ENCODE data around the gene GJD4.

GJD4 gene, protein sequence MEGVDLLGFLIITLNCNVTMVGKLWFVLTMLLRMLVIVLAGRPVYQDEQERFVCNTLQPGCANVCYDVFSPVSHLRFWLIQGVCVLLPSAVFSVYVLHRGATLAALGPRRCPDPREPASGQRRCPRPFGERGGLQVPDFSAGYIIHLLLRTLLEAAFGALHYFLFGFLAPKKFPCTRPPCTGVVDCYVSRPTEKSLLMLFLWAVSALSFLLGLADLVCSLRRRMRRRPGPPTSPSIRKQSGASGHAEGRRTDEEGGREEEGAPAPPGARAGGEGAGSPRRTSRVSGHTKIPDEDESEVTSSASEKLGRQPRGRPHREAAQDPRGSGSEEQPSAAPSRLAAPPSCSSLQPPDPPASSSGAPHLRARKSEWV

DNA sequence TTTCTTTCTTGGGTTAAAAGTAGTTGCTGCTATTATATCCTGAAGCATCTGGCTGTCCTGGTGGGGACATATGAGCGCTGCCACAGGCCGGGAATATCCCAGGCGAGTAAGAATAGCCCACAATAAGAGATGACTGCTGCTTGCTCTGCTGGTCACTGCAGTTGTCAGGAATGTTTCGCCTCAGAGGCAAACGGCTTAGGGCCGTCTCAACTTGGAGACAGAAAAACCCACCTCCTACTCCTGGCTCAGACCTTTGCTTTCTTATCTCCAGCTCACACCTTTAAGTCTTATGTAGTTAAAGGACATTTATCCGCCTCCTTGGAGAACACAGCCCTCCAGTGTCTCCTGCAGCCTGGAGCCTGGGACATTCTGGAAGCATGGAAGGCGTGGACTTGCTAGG lies at the start of gene GJD4:
GJD4 (plus strand) TSS at position 151 of the 400 bp plus-strand sequence; CDS start at position 378, 227 bp downstream.
- no peak for DNase-seq (ENCODE audit: low read depth)

DNA sequence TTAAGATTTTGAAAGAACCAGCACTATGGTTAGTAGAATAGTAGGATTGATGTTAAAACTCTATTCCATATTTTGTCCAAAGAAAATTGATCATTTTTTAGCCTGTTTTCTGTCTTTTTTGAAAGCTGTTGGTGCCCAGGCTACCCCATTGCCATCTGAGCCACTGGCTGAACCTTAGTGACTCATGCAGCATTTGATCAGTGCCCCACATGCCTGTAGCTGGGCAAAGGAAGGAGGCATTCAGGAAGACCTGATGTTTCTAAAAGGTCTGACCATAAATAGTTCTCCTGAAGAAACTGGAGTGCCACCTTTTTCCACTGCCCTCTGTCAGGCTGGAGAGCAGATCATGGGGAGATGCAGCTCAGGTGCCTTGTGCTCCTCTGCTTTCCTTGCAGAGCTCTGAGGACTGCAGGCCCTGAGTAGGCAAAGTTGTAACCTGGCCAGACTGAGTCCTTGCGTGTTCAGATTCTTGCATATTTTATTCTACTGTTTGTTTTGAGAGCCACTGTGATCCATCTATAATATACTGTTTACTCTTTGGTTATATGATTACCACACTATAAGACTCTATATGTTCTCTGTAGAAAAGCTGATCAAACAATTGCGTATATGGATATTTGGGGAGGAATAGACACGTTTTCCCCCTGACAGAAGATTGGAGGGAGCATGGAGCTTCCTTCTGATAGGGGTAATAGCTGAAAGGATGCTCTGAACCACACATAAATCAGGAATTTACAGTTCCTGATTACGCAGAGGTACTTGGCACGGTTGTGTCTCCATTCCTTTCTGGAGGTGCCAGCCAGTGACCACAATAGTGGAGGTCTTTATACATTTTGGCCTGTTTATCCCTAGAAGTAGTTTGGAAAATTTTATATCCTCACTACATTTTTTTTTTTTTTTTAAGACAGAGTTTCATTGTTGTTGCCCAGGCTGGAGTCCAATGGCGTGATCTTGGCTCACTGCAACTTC lies 48.9 kb upstream of the GJD4 start:
- DNase-seq (ENCODE audit: low read depth), result no peak

DNA sequence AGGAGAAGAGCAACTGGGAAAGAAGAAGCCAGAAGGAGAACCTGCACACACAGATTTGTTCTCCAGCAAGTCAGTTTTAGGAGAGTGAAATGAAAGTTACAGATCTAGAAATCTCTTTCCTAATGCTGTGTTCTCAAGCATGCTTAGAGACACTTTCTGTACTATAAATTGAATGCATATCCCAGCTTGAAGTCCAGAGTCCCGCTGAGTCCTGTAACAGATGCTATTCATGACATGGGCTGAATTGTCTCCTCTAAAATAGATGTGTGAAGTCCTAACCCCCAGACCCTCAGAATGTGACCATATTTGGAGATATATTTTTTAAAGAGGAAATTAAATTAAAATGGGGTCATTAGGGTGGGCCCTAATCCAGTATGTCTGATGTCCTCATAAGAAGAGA lies 46.9 kb upstream of the GJD4 start:
- DNase-seq (ENCODE audit: low read depth), result no peak

DNA sequence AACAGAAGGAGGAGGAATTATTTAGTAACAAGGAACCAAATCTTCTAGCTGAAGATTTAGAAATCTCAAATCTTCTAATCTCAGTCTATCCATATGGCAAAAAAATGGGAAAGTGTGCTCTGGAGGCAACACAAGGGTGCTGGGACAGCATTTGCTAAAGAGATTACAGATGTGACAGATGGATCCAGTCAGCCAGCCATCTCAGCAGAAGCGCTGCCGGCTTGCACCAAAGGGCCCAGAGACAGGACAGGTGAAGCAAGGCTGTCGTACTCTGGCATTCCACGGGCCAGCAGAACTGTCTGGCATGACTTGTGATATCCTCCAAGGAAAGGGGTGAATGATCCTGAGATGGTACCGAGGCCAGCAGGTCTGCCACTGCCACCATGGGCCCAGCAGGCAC lies 45.7 kb upstream of the GJD4 start:
- DNase-seq (ENCODE audit: low read depth), result no peak

DNA sequence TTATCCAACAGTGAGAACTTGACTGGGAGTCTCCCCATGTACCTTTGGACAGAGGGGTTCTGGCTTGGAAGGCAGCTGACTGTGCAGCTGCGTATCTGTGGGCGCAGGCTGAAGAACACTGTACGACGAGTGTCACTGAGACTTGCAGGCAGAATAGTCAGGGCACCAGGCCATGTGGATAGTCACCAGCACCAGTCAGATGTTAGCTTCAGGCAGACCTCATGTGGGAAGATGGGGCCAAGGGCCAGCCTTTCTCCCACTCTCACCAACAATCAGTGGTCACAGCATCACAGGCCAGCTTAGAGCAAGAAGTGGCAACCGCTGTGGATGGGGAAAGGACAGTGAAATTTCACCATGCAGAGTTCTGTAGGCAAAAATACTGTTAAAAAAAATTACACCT lies 43.4 kb upstream of the GJD4 start:
- no peak for DNase-seq (ENCODE audit: low read depth)

DNA sequence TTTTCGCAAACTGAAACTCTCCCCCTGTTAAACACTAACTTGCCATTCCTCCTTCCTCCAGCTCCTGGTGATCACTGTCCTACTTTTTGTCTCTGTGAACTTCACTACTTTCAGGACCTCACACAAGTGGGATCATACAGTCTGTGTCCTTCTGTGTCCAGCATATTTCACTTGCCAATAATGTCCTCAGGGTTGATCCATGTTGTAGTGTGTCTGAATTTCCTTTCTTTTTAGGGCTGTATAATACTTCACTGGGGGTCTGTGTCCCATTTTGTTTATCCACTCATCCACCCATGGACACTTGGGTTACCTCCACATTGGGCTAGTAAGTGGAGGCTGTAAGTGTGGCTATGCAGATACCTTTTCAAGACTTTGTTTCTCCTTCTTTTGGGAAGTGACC lies 42.7 kb upstream of the GJD4 start:
- DNase-seq (ENCODE audit: low read depth), result no peak

DNA sequence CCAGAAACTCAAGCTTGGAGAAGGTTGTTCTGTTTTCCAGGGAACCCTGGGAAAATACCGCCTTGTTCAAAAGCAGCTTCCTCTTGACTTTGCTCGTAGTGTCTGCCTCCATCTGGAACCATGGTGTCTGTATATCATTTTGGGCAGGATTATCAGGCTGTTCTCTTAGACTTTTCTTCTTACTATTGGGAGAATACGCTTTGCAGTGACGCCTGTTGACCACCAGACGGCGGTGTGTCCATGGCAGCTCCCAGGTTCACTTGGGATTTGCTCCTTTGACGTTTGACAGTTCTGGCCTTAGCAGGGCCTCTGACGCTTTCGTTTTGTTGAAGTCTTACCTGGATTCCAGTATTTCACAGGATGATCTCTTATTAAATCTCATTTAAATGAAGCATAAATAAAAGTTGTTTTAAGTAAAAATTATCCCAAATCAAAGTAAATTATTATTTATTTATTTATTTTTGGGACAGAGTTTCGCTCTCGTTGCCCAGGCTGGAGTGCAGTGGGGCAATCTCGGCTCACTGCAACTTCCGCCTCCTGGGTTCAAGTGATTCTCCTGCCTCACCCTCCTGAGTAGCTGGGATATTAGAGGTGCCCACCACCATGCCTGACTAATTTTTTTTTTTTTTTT lies 41.8 kb upstream of the GJD4 start:
- DNase-seq (ENCODE audit: low read depth), result no peak

DNA sequence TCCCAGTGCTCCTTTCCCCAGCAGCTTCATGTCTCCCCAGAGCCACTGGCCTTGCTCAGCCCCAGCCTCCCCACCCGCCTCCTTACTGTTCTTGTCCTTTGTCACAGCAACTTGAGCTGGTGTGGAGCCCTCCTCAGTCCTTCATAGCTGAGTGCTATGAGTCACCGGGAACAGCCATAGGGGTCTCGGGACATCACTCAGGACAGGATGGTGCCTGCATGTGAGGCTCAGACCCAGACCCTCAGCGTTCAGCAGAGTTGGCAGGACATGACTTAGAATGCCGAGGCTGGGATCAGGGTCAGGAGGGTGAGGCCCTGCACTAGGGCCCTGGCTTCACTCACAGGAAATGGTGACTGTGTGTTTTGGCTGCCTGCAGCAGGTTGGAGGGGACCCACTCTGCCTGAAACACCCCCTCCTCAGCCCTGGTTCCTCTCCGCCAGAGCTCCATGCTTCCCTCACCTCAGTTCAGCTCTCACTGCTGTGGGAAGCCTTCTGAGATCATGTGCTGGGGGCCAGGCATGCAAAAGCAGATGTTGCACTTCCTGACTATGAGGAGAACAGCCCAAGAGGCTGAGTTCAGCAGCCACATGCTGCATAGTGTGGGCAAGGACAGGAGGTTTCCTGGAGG lies 40.7 kb upstream of the GJD4 start:
- DNase-seq (ENCODE audit: low read depth), result no peak

DNA sequence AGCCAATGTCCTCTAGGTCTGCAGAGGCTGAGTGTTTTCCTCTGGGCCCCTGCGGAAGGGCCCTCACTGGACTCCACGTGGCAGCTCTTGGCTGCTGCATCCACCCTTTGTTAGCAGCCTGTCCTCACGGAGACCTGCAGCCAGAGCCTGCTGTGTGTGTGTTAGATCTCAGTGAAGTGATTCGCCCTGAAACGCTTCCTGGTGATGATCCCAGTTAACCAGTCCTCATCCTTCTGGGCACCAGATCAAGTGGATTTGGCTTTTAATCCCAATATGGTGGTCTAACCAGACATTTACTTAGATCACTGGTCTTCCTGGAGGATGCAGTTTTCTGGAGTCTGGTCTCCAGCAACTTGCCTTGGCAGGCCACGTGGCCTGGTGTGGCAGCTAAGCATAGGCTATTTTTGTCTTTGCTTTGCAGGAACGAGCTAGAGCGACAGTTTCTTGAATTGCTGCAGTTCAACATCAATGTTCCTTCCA lies 39.5 kb upstream of the GJD4 start:
- no peak for DNase-seq (ENCODE audit: low read depth)

DNA sequence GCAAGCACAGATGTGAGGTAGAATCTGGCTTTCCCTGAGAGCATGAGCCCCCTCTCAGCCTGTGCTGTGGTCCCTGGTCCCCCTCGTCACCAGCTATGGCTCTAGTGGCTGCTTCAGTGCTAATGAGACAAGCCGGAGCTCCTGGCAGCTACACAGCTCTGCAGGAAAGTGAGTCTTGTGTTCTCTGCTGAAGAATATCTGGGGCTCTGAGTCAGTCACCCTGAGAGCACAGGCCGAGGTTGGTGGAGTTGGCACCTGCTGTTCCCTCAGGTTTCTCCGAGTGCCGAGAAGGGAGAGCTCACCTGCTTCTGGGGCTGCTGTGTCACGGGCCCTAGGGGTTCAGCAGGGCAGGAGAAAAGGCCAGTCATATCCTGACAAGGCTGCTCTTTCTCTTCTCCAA lies 37.2 kb upstream of the GJD4 start:
- DNase-seq (ENCODE audit: low read depth), result no peak

DNA sequence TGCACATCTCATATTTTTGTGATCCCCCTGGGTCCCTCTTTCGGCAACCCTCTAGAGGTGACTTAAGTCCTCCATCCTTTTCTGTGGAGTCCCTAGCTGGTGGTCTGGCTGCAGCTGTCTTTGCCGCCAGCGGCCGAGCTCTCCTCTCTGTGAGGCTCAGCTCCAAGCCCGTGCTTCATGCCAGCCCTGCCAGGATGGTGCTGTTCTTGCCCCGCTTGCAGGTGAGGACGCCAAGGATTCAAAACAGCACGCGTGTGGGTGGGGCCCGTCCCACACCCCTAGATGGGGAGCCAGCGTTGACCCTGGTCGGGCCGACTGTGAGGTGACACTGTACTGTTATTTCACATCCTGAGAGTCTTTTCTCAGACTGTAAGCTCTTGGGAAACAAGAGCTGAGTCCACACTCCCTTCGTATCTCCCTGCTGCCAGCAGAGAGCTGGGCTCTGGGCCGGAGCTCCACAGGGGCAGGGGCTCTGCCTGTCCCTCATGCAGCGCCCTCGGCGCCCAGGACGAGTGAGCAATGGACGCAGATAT lies 36.6 kb upstream of the GJD4 start:
- no peak for DNase-seq (ENCODE audit: low read depth)

DNA sequence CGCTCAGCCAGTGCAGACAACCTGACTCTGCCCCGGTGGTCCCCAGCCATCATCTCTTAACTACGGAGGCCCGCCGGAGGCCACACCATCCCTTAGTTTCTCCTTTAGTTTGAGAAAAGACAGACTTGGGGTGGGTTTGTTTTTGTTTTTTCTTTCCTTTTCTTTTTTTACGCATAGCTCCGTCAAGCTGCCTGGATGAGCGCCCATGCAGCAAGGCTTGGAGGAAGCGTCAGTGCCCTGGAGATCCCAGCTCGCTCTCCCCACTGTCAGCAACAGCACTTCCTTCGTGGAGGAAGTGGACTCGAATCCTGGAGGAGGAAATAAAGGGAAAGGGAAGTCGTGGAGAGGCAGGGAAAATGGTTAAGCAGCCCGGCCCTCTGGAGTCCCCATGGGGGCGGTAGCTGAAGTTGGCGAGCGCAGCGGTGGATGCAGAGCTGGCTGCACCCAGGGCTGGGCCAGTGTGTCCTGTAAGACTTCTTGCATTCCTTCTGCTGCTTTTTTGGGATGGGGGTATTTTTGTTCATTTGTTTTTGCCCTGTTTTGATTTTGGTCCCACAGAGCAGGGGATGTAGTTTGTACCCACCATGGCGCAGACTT lies 35.9 kb upstream of the GJD4 start:
- no peak for DNase-seq (ENCODE audit: low read depth)

DNA sequence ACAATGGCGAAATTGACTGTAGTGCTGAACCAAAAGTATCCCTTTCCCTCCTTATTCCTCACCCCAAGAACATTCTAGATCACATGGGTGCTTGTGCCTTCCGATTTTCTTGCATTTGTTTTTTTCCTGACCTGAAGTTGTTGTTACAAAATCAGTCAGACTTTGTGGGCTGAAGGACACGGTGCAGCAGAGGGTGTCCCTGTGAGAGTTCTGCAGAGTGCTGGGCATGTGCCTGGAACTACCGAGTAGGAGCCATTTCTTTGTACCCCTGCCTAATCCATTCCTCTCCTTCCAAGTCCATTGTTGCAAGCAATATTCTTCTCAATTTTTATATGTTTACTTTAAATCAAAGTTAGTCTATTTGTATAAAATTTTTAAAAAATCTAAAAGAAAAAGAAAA lies 35.3 kb upstream of the GJD4 start:
- DNase-seq (ENCODE audit: low read depth), result no peak

DNA sequence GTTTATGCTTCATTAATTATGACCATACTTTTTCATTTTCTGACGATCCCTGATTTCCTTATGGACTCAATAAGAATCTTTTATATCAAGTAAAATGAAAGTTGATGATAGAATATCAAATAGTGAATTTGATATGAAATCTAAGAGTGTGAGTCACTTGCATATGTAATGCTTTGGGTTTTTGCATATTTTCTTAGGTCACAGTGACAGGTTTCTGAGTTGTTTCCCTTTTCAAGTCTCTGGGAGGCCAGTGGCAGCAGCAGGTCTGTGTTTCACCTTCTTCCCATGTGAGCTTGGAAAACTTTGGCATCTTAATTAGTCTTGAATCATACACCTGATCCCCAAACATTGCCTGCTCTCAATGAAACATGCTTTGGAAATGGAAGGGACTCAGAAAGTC lies 34.7 kb upstream of the GJD4 start:
- DNase-seq (ENCODE audit: low read depth), result no peak

DNA sequence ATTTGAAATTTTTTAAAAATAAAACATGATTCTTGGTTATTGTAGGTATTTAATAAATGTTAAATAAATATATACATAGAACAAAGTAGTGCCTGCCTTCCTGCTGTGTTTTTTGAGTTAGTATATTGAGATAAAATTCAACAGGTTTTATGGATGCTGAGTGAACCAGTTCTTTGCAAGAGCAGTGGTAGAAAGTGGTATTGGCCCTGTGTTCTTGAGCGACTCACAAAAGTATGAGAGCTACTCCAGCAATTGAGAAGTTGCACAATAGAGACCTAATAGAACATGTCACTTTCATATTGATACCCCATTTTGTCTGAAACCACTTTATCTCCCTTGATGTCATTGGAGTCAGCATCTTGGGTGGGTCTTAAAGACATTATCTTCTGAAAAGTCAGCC lies 32.6 kb upstream of the GJD4 start:
- no peak for DNase-seq (ENCODE audit: low read depth)

DNA sequence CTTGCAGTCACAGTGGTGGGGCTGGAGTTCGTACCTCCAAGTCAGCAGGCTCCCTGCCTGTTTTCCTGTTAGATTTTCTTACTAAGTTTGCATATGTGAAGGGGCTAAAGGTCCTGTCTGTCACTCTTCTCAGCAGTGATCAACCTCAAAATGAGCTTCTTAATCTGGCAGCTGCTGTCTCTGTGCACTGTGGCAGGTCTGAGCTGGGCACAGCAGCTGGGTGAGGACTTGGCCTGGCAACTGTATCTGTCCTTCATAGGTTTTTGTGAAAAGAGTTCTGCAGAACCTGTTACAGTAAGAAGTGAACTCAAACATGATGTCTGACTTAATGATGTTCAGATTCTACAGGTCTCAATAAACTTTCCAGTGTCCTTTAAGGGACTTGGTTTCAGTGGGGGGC lies 31.3 kb upstream of the GJD4 start:
- no peak for DNase-seq (ENCODE audit: low read depth)

DNA sequence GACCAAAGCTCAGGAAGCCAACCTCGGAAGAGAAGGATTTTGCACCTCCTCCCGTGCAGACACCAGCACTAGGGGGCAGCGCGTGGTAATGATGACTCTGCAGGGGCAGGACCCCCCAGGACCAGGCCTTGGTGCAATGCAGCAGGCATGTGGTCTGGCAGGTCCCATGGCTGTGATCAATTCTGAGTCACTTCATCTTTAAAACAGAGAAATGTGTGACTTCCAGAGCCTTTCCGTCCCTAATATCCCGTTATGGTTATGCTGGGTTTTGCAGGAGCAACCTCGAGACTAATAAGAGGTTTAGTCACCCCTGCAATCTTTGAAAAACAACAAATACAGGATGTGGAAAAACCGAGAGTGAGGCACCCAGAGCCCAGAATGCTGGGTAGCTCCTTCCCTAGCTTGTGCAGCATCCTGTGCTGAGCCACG lies 30.2 kb upstream of the GJD4 start:
- no peak for DNase-seq (ENCODE audit: low read depth)

DNA sequence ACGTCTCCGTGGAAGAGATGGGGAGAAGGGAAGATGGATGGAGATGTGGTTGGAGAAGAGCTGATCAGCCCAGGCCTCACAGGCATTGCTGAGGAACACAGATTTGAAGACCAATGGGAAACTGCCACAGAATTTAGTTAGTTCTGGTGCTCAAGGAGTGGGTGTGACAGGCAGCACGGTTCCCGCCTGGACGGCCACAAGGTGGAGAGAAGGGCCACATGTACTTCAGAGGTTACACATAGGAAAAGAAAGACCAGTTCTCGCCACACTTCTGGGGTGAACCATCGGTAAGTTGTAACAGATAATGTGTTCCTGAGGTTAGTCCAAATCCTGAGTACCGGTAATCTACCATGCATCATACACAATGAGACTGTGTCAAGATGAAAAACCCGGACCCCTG lies 29.5 kb upstream of the GJD4 start:
- no peak for DNase-seq (ENCODE audit: low read depth)

DNA sequence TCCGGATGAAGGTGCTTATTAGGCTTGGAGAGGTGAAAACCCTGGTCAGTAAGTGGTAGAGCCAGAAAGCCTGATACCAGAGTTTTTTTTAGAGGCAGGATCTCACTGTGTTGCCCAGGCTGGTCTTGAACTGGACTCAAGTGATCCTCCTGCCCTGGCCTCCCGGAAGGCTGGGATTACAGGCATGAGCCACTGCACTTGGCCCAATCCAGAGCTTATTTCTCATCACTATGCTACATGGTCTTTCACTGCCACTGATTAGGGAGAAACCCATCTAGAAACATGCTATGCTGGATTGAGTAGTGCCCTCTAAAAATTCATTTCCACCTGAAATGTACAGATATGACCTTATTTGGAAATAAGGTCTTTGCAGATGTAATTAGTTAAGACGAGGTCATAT lies 28.4 kb upstream of the GJD4 start:
- no peak for DNase-seq (ENCODE audit: low read depth)

DNA sequence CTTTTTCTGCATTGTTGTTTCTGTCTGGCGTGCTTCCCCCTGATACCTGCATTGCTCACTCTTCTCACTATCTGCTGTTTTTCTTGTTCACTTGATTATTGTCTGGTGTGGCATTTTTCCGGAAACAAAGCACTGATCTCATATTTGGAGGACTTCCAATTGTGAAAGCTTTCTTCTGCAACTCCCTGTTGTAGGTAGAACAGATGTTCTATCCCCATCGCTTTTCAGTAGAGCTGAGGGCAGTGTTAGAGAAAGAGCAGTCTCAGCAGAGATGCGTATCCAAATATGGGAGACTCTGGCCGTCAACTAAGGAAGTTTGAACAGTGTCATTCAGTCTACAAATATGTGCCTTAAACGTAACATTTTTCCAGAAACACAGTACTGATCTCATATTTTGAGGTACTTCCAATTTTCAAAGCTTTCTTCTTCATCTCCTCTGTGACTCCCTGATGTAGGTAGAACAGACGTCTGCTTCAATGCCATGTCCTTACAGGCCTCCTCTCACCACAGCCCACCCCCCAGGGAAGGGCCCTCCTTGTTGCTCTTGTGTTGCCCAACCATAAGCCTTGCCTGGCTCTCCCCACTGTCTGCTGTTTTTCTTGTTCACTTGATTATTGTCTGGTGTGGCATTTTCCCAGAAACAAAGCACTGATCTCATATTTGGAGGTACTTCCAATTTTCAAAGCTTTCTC lies 27.1 kb upstream of the GJD4 start:
- DNase-seq (ENCODE audit: low read depth), result no peak

DNA sequence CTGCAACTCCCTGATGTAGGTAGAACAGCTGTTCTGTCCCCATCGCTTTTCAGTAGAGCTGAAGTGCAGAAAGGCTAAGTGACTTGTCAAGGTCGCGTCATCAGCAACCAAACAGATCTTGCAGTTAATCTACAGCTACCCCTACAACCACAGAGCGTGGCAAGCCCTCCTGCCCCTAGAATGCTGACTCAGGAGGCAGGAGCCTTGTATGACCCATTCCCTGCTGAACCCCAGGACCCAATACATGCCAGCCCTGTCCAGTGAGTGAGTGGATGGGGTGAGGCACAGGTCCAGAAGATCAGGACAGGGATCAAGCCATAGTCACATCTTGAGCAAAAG lies 26.6 kb upstream of the GJD4 start:
- DNase-seq (ENCODE audit: low read depth), result no peak
